ENCODE results near the gene P2RY1.

The P2RY1 gene

GRCh38 chr3:152793969-152794368 is 41.0 kb upstream of the P2RY1 start:
- Histone ChIP-seq H3K27ac (ENCODE audit: low read length) (no peak overlapping the region), H4K20me1 (ENCODE audit: insufficient read depth, low read length) (no peaks in the 10 kb centered on the region), H3K9ac (ENCODE audit: low read length) (no peak overlapping the region), H3K4me3 (ENCODE audit: low read length) (no peak overlapping the region), H3K4me2 (ENCODE audit: low read depth, low read length) (no peak overlapping the region), H3K9me3 (replicated peaks; ENCODE audit: insufficient read depth, low read length) (no peaks in the 10 kb centered on the region), H3K9me2 (replicated peaks; ENCODE audit: insufficient read depth, low read length) (no peaks in the 10 kb centered on the region), H3F3A (ENCODE audit: insufficient read depth, low read length) (no peaks in the 10 kb centered on the region), H3K79me2 (ENCODE audit: low read length) (no peaks in the 10 kb centered on the region), H3K27me3 (replicated peaks; ENCODE audit: insufficient read depth, low read length) (no peaks in the 10 kb centered on the region), H2AFZ (ENCODE audit: low read length) (no peak overlapping the region), H3K4me1 (ENCODE audit: low read length) (no peaks in the 10 kb centered on the region), H3K36me3 (replicated peaks; ENCODE audit: insufficient read depth, low read length) (no peaks in the 10 kb centered on the region)
- no peak for DNase-seq
- no peak for TF ChIP-seq CTCF (IDR thresholded peaks at IDR 0.05; ENCODE audit: low read length)
- TF ChIP-seq EZH2phosphoT487 (IDR thresholded peaks at IDR 0.05; ENCODE audit: low read length) = no peak
- no peak for TF ChIP-seq EZH2 (optimal IDR thresholded peaks at IDR 0.05; ENCODE audit: low read depth, low read length)

- no peak overlapping the region for H3K4me2 ChIP-seq (ENCODE audit: low read depth, low read length)
- no peaks in the 10 kb centered on the region for H4K20me1 ChIP-seq (ENCODE audit: insufficient read depth, low read length)
- no peak overlapping the region for H2AFZ ChIP-seq (ENCODE audit: low read length)
- H3F3A ChIP-seq (ENCODE audit: insufficient read depth, low read length) = no peaks in the 10 kb centered on the region
- TF ChIP-seq EZH2 (optimal IDR thresholded peaks at IDR 0.05; ENCODE audit: low read depth, low read length) = no peak
- TF ChIP-seq CTCF (IDR thresholded peaks at IDR 0.05; ENCODE audit: low read length) = no peak
- TF ChIP-seq EZH2phosphoT487 (IDR thresholded peaks at IDR 0.05; ENCODE audit: low read length) = no peak
- no peak overlapping the region for H3K27ac ChIP-seq (ENCODE audit: low read length)
- H3K27me3 ChIP-seq (replicated peaks; ENCODE audit: insufficient read depth, low read length) = no peaks in the 10 kb centered on the region
- H3K79me2 ChIP-seq (ENCODE audit: low read length) = no peaks in the 10 kb centered on the region
- no peaks in the 10 kb centered on the region for H3K36me3 ChIP-seq (replicated peaks; ENCODE audit: insufficient read depth, low read length)
- no peak overlapping the region for H3K9ac ChIP-seq (ENCODE audit: low read length)
- no peak for DNase-seq
- H3K4me3 ChIP-seq (ENCODE audit: low read length) = no peak overlapping the region
- H3K9me2 ChIP-seq (replicated peaks; ENCODE audit: insufficient read depth, low read length) = no peaks in the 10 kb centered on the region
- H3K4me1 ChIP-seq (ENCODE audit: low read length) = no peaks in the 10 kb centered on the region
- no peaks in the 10 kb centered on the region for H3K9me3 ChIP-seq (replicated peaks; ENCODE audit: insufficient read depth, low read length)
Measured at GRCh38 chr3:152797751-152798432, 37.0 kb upstream of the P2RY1 start.

GRCh38 chr3:152811974-152812760 is 22.8 kb upstream of the P2RY1 start:
- H3K36me3 ChIP-seq (replicated peaks; ENCODE audit: insufficient read depth, low read length) = no peaks in the 10 kb centered on the region
- TF ChIP-seq CTCF (IDR thresholded peaks at IDR 0.05; ENCODE audit: low read length) (no peak), EZH2phosphoT487 (IDR thresholded peaks at IDR 0.05; ENCODE audit: low read length) (no peak), EZH2 (optimal IDR thresholded peaks at IDR 0.05; ENCODE audit: low read depth, low read length) (no peak)
- no peaks in the 10 kb centered on the region for H4K20me1 ChIP-seq (ENCODE audit: insufficient read depth, low read length)
- H2AFZ ChIP-seq (ENCODE audit: low read length) = no peak overlapping the region
- H3K27me3 ChIP-seq (replicated peaks; ENCODE audit: insufficient read depth, low read length) = no peaks in the 10 kb centered on the region
- no peak overlapping the region for H3K9ac ChIP-seq (ENCODE audit: low read length)
- H3K9me2 ChIP-seq (replicated peaks; ENCODE audit: insufficient read depth, low read length) = no peaks in the 10 kb centered on the region
- H3K27ac ChIP-seq (ENCODE audit: low read length) = no peak overlapping the region
- peaks cover 7% of the 10 kb centered on the region for H3K4me1 ChIP-seq (ENCODE audit: low read length)
- H3K9me3 ChIP-seq (replicated peaks; ENCODE audit: insufficient read depth, low read length) = no peaks in the 10 kb centered on the region
- H3F3A ChIP-seq (ENCODE audit: insufficient read depth, low read length) = peaks cover 2% of the 10 kb centered on the region
- H3K4me2 ChIP-seq (ENCODE audit: low read depth, low read length) = no peak overlapping the region
- DNase-seq = no peak
- no peaks in the 10 kb centered on the region for H3K79me2 ChIP-seq (ENCODE audit: low read length)
- no peak overlapping the region for H3K4me3 ChIP-seq (ENCODE audit: low read length)
